NCI-H2227 (cell line): ENCODE data around the gene AP2A2.
A peak's percentile ranks its signal among the peaks of the same experiment; 100 is the strongest.
"Not testable (repeated sequence)": the region's sequence is repeated elsewhere in the genome, so short reads cannot be mapped to it uniquely, and the experiment has no call there.

Experiments
- DNase-seq: peaks from one replicate; lab custom pipeline; 2025; ENCODE audit not compliant: unreplicated experiment; lab: John Stamatoyannopoulos, UW

The AP2A2 gene

DNA sequence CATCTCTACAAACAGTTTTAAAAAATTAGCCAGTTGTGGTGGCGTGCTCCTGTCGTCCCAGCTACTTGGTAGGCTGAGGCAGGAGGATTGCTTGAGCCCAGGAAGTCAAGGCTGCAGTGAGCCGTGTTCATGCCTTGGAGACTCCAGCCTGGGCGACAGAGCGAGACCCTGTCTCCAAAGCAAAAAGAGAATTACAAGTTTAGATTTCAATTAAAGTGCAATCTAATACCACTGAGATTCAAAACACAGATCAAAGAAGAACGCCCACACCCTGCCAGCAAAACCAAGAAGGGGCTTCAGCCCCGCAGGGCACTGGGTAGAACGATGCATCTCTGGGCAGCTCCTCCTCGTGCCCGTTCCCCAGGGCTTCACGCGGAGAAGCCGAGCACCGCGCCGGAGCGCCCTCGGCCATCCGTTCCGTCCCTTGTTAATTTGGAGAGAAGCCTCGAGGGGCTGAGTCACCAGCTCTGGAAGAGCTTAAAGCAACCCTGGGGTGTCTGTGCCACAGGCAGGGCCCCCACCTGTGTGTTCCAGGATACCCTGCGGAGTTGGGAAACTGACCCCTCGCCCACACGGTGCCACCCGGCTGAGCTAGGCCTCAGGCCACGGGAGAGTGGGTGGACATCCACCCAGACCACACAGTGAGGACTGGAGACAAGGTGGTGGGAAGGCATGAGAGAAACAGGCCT, 47.0 kb downstream of the AP2A2 start:
- DNase-seq: no peak

DNA sequence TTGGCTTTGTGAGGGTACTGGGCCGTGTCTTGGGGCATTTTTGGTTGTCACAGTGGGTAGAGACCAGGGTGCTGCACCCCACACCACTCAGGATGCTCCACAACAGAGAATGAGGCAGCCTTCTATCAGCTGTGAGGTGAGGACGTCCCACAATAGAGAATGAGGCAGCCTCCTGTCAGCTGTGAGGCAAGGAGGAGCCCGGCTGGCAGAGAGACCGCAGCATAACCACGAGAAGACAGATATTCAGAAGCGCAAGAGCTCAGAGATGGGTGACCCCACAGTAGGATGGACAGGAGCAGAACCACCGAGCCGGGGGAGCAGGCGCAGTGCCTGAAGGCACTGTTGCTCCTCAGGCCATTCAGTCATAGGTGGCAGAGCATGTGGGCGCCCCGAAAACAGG, 47.6 kb downstream of the AP2A2 start:
- DNase-seq: no peak

GRCh38 chr11:975376-975775, 49.7 kb downstream of the AP2A2 start:
- DNase-seq: not testable (repeated sequence)

DNA sequence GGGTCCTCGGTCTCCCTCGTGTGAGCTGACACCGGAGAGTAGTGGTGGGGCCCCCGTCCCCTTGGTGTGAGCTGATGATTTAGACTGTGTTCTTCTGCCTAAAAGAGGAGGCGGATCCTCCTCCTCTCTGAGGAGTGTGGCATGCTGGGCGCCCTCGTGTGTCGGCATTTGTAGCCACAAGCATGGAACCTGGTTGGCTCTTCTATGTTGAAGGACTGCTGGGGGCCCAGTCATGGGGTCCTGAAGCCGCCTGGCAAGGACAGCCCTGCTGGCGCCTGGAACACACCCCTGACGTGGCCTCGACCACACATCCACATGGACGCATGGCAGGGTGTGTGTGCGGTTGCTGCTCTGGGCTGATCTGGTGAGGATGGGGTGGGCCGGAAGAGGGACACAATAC, 50.2 kb downstream of the AP2A2 start:
- DNase-seq: peak; percentile 26

DNA sequence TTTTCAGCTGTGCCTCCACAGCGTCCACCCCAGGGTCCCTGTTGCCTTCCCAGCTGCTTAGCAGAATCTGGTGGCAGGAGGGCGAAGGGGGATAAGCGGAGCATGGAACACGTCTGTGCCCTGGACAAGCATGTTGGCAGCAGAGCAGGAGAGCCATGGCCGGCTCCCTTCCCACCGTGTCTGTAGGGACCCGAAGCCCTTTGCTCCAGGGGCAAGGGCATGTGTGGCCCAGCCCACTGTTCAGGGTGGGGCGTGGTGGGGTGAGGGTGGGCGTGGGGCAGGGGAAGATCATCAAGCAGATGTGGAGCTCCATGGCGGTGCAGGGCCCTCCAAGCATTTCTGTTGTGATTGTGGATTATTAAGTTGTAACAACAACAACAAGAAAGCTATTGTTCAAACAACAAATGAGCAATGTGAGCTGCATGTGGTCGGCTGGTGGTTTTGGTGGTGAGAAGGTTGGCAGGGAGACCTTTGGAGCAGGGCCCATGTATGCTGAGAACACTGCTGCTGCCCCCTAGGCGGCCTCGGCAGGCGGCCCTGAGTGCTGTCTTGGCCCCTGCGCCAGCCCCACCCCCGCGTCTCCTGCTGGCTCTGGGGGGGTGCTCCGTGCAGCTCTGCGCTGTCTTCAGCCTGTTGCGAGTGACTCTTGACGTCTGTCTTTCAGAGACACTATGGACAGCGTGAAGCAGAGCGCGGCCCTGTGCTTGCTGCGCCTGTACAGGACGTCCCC, 50.9 kb downstream of the AP2A2 start:
- DNase-seq: no peak

- no peak for DNase-seq
These were observed 52.4 kb downstream of the AP2A2 start for GRCh38 chr11:977830-978720.

GRCh38 chr11:978781-979180, 53.1 kb downstream of the AP2A2 start:
- no peak for DNase-seq

GRCh38 chr11:980438-981357, 55.0 kb downstream of the AP2A2 start:
- no peak for DNase-seq

DNA sequence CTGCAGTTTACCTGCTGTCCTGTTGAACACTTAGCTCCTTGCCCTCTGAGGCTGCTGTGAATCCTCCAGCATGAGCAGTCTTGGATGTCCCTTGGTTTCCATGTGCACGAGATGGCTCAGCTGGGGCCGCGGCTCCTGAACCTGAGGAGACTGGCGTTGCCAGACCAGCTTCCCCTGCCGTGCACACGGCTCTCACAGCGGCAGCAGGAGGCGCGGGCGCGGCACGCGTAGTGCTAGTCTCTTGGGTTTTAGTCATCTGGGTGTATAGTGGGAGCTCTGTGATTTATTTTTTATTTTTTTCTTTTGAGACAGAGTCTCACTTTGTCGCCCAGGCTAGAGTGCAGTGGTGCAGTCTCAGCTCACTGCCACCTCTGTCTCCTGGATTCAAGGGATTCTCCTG, 56.1 kb downstream of the AP2A2 start:
- DNase-seq: no peak

GRCh38 chr11:984546-984945, 58.9 kb downstream of the AP2A2 start:
- no peak for DNase-seq

GRCh38 chr11:985406-985805, 59.7 kb downstream of the AP2A2 start:
- no peak for DNase-seq

- no peak for DNase-seq
These were observed 60.2 kb downstream of the AP2A2 start for GRCh38 chr11:985848-986247.

- DNase-seq: no peak
These were observed 60.7 kb downstream of the AP2A2 start for GRCh38 chr11:986270-986951.

- DNase-seq: no peak
These were observed 61.3 kb downstream of the AP2A2 start for GRCh38 chr11:986952-987305.

- DNase-seq: no peak
These were observed 62.0 kb downstream of the AP2A2 start for GRCh38 chr11:987671-988070.

DNA sequence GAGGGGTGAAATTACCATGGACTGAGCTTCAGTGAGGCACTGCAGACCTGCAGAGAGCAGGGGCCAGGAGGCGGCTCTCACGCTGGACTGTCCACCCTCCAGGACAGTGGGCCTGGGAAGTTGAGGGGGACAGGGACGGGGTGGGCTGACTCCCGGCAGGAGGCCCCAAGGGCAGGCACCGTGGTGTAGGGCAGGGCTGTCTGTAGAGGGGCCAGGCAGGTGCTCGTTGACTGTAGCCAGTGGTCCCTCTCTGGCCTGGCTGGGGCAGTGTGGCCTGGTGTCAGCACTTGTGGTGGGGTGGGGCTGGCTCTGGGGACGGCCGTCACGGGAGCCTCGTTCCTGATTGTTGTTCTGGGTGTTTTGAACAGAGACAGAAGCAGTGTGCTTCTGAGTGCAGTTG, 64.4 kb downstream of the AP2A2 start:
- no peak for DNase-seq

DNA sequence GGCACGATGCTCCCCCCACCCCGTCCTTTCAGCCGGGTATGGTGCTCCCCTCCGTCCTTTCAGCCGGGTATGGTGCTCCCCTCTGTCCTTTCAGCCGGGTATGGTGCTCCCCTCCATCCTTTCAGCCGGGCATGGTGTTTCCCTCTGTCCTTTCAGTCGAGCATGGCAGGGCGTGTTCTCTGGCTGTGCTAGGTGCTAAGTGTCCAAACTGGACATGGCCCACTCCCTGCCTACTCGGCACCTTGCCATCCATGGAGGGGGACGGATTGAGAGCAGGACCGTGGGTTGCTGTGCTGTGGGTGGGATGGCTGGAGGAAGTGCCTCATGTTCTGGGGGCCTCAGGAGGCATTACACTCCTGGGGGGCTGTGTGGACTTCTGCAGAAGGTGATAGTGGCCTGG, 65.4 kb downstream of the AP2A2 start:
- no peak for DNase-seq

DNA sequence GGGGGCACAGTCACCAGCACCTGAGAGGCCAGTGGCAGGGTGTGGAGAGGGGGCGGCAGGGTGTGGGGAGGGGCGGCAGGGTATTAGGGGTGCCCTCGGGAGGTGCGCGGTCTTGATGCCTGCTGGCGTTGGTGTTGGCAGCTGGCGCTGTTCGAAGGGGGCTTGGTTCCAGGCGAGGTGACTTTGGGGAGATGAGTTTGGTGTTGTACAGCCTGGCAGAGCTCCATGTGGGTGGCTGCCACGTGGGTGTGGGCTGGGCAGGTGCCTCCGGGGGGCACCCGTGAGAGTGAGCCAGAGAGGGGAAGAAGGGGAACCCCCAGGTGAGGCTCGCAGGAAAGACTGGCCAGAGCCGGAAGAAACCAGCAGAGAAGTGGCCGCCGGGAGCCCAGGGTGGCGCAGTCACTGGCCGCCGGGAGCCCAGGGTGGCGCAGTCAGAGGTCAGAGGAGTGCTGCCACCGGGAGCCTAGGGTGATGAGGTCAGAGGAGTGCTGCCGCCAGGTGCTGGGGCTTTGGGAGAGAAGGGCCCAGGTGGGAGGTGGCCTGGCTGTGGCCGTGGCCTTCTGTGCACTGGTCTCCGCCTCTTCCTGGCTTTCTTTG, 66.1 kb downstream of the AP2A2 start:
- no peak for DNase-seq

DNA sequence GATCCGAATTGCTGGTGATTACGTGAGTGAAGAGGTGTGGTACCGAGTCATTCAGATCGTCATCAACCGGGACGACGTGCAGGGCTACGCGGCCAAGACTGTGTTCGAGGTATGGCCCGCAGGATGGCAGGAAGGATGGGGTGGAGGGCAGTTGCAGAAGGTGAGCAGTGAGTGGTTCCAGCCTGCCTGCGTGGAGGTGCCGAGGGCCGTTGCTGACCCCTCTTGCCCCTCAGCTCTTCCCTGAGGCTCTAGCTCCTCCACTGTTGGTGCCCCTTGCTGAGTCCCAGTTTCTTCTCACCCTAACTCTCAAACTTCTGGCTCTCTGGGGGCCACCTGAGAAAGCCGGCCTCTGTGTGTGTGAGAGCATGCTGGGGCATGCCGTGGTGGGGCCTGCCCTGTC, 66.9 kb downstream of the AP2A2 start:
- DNase-seq: no peak

- no peak for DNase-seq
These were observed 68.0 kb downstream of the AP2A2 start for GRCh38 chr11:993632-994167.
